AG04449 (cell line): ENCODE data around the gene TSPAN18.

Experiments used
- CTCF ChIA-PET: fragments of 350-600 bp; formaldehyde crosslinking; extraction: SDS; loops from one replicate; lab custom pipeline; 2021; ENCODE audit warnings: antibody characterized with exemption; lab: Yijun Ruan, JAX
- POLR2A ChIA-PET: fragments of 400-600, 350-600 bp; formaldehyde crosslinking; extraction: SDS; loops from one replicate; lab custom pipeline; 2020; ENCODE audit warnings: antibody characterized with exemption, inconsistent platforms; lab: Yijun Ruan, JAX
- DNase-seq: peaks from one replicate; pipeline ENCODE4 v3.0.0-alpha.2; 2010; ENCODE audit warnings: low read depth, low spot score
- H3K4me3 ChIP-seq: 2 replicates; pipeline ENCODE4 v1.5.1; 2011; ENCODE audit warnings: low read depth, mild to moderate bottlenecking, control low read depth, low read length
- CTCF ChIP-seq: IDR thresholded peaks from one replicate; pipeline ENCODE4 v1.5.1; 2011; ENCODE audit warnings: mild to moderate bottlenecking, moderate library complexity, low read length, control low read depth, inconsistent platforms; ENCODE audit not compliant: insufficient read depth; ENCODE audit errors: missing control alignments

TSPAN18 gene

GRCh38 chr11:44885919-44886789 is 159.4 kb downstream of the TSPAN18 start:
- no peak overlapping the region for H3K4me3 ChIP-seq
- ChIA-PET CTCF (interaction anchor here (1.2 to 3.7 kb wide), 10 partner anchors 7 to 328 kb away, joined by 3 to 25 read pairs (median 4); no protein-coding TSS in a partner anchor), POLR2A (no interaction called here)
- TF ChIP-seq CTCF: no peak
- DNase-seq: no peak

- H3K4me3 ChIP-seq: no peak overlapping the region
- no peak for TF ChIP-seq CTCF
- DNase-seq: no peak
- POLR2A ChIA-PET: interaction anchor here (1.0 to 1.1 kb wide), 2 partner anchors 25 to 321 kb away, joined by 3 read pairs; partner anchors contain the start of gene CD82
- CTCF ChIA-PET: interaction anchor here (0.9 to 3.7 kb wide), 8 partner anchors 8 to 328 kb away, joined by 3 to 25 read pairs (median 5); no protein-coding TSS in a partner anchor
These were observed 160.0 kb downstream of the TSPAN18 start for GRCh38 chr11:44886790-44887140.

GRCh38 chr11:44887636-44888035 is 160.9 kb downstream of the TSPAN18 start:
- H3K4me3 ChIP-seq: no peak overlapping the region
- no peak for DNase-seq
- CTCF ChIA-PET: interaction anchor here (0.9 to 3.7 kb wide), 7 partner anchors 13 to 329 kb away, joined by 3 to 25 read pairs (median 4); no protein-coding TSS in a partner anchor
- POLR2A ChIA-PET: interaction anchor here (1.0 to 1.1 kb wide), 2 partner anchors 25 to 322 kb away, joined by 3 read pairs; partner anchors contain the start of gene CD82
- TF ChIP-seq CTCF: no peak

- no peak for DNase-seq
- H3K4me3 ChIP-seq: no peak overlapping the region
- ChIA-PET POLR2A (no interaction called here), CTCF (interaction anchor here (0.9 to 2.8 kb wide), 5 partner anchors 9 to 272 kb away, joined by 3 to 9 read pairs (median 4); no protein-coding TSS in a partner anchor)
- no peak for TF ChIP-seq CTCF
These were observed 162.5 kb downstream of the TSPAN18 start for GRCh38 chr11:44889266-44889665.

- POLR2A ChIA-PET: no interaction called here
- no peak overlapping the region for H3K4me3 ChIP-seq
- CTCF ChIA-PET: interaction anchor here (0.7 to 7.0 kb wide), 30 partner anchors 7 to 335 kb away, joined by 3 to 112 read pairs (median 4); partner anchors contain the start of gene CD82
- TF ChIP-seq CTCF: no peak
- no peak for DNase-seq
These were observed 166.1 kb downstream of the TSPAN18 start for GRCh38 chr11:44892843-44893242.

- ChIA-PET CTCF (interaction anchor here (0.7 to 7.0 kb wide), 33 partner anchors 8 to 335 kb away, joined by 3 to 112 read pairs (median 4); no protein-coding TSS in a partner anchor), POLR2A (no interaction called here)
- no peak for DNase-seq
- H3K4me3 ChIP-seq: no peak overlapping the region
- no peak for TF ChIP-seq CTCF
These were observed 166.6 kb downstream of the TSPAN18 start for GRCh38 chr11:44893308-44893822.
